PFSK-1 (cell line): ENCODE results near the gene PPFIBP2.

Experiments
- FOXP2 ChIP-seq: optimal IDR thresholded peaks from 2 replicates; pipeline ENCODE3; 2011; ENCODE audit warnings: borderline replicate concordance, control low read depth, inconsistent platforms; ENCODE audit not compliant: insufficient read depth; ENCODE audit errors: extremely low read length, extremely low read depth
- POLR2AphosphoS5 ChIP-seq: IDR thresholded peaks from 2 replicates; pipeline ENCODE4 v1.6.1; 2012; ENCODE audit warnings: low read depth, mild to moderate bottlenecking, control low read depth, low read length, moderate library complexity
- SIN3A ChIP-seq: IDR thresholded peaks from 2 replicates; pipeline ENCODE4 v1.6.1; 2012; ENCODE audit warnings: mild to moderate bottlenecking, low read length, moderate library complexity, borderline replicate concordance; ENCODE audit not compliant: insufficient read depth
- TAF1 ChIP-seq: IDR thresholded peaks from 2 replicates; pipeline ENCODE4 v1.6.1; 2012; ENCODE audit warnings: low read length, control low read depth, borderline replicate concordance; ENCODE audit not compliant: insufficient read depth
- TF ChIP-seq, protein P1 (sequence below), 2 experiments: IDR thresholded peaks; 2 replicates each; pipeline versions ENCODE4 v1.6.1 to v1.8.0; 2011 to 2012; ENCODE audit warnings: low read depth in 2 of 2, low read length in 2 of 2, control low read depth in 1 of 2, inconsistent platforms in 1 of 2, mild to moderate bottlenecking in 1 of 2, moderate library complexity in 1 of 2; ENCODE audit not compliant: insufficient read depth in 1 of 2

PPFIBP2 gene

DNA sequence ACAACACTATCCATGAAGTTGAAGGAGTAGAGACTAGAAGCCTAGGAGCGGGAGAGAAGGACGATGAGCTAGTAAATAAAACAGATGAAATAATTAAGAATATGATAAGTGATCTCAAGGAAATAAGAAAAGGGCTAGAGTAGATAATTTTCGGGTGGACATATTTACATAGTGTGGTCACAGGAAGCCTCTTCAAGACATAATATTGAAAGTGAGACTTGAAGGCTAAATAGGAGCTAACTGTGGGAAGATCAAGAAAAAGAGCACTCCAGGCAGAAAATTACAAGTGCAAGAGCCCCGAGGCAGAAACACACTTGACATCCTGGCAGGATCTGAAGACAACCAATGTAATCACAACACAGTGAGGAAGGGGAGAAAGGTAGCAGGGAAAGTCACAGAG, 11.9 kb upstream of the PPFIBP2 start:
- TF ChIP-seq FOXP2 (no peak), TAF1 (no peak), POLR2AphosphoS5 (no peak), SIN3A (no peak)
- TF ChIP-seq, protein P1, sequence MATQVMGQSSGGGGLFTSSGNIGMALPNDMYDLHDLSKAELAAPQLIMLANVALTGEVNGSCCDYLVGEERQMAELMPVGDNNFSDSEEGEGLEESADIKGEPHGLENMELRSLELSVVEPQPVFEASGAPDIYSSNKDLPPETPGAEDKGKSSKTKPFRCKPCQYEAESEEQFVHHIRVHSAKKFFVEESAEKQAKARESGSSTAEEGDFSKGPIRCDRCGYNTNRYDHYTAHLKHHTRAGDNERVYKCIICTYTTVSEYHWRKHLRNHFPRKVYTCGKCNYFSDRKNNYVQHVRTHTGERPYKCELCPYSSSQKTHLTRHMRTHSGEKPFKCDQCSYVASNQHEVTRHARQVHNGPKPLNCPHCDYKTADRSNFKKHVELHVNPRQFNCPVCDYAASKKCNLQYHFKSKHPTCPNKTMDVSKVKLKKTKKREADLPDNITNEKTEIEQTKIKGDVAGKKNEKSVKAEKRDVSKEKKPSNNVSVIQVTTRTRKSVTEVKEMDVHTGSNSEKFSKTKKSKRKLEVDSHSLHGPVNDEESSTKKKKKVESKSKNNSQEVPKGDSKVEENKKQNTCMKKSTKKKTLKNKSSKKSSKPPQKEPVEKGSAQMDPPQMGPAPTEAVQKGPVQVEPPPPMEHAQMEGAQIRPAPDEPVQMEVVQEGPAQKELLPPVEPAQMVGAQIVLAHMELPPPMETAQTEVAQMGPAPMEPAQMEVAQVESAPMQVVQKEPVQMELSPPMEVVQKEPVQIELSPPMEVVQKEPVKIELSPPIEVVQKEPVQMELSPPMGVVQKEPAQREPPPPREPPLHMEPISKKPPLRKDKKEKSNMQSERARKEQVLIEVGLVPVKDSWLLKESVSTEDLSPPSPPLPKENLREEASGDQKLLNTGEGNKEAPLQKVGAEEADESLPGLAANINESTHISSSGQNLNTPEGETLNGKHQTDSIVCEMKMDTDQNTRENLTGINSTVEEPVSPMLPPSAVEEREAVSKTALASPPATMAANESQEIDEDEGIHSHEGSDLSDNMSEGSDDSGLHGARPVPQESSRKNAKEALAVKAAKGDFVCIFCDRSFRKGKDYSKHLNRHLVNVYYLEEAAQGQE (IDR thresholded peaks at IDR 0.05; ENCODE audit: insufficient read depth in 1 of 2, low read depth in 2 of 2, low read length in 2 of 2): no peak

DNA sequence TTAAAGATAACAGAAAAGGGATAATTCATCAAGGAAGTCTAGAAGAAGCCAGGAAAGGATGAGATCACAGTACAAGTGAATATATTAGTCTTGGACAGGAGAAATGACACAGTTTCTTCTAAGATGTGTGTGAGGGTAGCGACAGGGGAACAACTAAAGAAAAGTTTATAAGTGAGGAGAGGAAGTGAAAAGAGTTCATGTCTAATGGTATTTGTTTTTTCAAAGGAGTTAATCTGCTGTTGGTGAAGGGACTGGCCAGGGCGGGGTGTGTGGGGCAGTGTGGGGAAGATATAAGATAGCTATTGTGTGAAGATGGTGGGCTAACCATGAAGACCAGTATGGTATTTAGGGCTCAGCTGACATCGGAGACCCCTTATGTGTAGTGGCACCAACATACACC, 7.6 kb upstream of the PPFIBP2 start:
- TF ChIP-seq POLR2AphosphoS5 (no peak), SIN3A (no peak), TAF1 (no peak), FOXP2 (no peak)
- TF ChIP-seq, protein P1 (IDR thresholded peaks at IDR 0.05; ENCODE audit: insufficient read depth in 1 of 2, low read depth in 2 of 2, low read length in 2 of 2): no peak

DNA sequence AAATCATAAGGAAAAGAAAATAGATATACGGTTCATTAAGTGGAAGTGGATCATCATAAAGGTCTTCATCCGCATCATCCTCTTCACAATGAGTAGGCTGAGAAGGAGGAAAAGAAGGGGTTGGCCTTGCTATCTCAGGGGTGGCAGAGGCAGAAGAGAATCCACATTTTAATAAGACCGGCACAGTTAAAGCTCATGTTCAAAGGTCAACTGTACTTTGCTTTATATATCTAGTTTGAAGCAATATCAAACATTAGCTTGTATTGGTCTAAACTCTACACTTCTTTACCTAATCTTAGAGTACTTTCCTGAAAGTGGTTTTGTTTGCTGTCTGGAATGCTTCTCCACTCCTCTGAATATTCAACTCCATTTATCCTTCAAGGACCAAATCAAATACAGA, 5.7 kb upstream of the PPFIBP2 start:
- TF ChIP-seq SIN3A (no peak), TAF1 (no peak), POLR2AphosphoS5 (no peak), FOXP2 (no peak)
- TF ChIP-seq, protein P1 (IDR thresholded peaks at IDR 0.05; ENCODE audit: insufficient read depth in 1 of 2, low read depth in 2 of 2, low read length in 2 of 2): no peak

DNA sequence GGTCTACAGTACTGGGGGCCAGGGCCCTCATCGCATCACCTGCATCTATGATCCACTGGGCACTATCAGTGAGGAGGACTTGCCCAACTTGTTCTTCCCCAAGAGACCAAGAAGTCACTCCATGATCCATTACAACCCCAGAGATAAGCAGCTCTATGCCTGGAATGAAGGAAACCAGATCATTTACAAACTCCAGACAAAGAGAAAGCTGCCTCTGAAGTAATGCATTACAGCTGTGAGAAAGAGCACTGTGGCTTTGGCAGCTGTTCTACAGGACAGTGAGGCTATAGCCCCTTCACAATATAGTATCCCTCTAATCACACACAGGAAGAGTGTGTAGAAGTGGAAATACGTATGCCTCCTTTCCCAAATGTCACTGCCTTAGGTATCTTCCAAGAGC, 3.8 kb upstream of the PPFIBP2 start:
- TF ChIP-seq SIN3A (no peak), FOXP2 (no peak), POLR2AphosphoS5 (no peak), TAF1 (no peak)
- TF ChIP-seq, protein P1 (IDR thresholded peaks at IDR 0.05; ENCODE audit: insufficient read depth in 1 of 2, low read depth in 2 of 2, low read length in 2 of 2): no peak

DNA sequence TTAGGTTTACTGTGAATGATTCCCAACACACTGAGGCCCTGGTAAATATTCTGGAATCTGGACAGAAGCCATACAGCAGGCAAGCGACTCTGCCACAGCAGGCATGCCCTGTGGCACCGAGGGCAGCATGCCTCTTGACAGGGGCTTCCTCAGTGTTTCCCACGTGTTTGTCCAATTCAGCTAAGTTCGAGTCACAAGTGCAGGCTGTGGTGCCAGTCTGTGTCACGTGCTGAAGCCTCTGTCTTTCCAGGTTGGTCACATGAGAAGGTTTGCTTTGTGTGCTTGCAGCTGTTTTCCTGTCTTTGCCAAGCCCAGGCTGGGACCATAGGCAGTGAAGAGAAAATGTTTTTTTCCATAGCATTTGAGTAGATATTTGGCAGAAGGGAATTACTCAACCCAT, 2.4 kb upstream of the PPFIBP2 start:
- no peak for TF ChIP-seq SIN3A
- TF ChIP-seq TAF1: no peak
- TF ChIP-seq FOXP2: no peak
- TF ChIP-seq, protein P1 (IDR thresholded peaks at IDR 0.05; ENCODE audit: insufficient read depth in 1 of 2, low read depth in 2 of 2, low read length in 2 of 2): no peak
- no peak for TF ChIP-seq POLR2AphosphoS5
